Immature natural killer cell (primary cell): ENCODE measurements around the gene DNAJC17. TPM values are rescaled to one million over a fixed set of nuclear protein-coding genes. Genes with fewer than 3 reads are reported as not detected.

Experiments used
- DNase-seq, 3 donors: peaks; one replicate each; pipeline ENCODE4 v3.0.0; 2022; ENCODE audit warnings: mixed read lengths in 1 of 3
- H3K27ac Mint-ChIP-seq, 6 donors: one replicate each; pipeline ENCODE4 v1.8.0; 2020; ENCODE audit warnings: mixed read lengths in 6 of 6, mild to moderate bottlenecking in 5 of 6, inconsistent platforms in 4 of 6, moderate library complexity in 3 of 6
- H3K27me3 Mint-ChIP-seq, 3 donors: one replicate each; pipeline ENCODE4 v1.8.0; 2020 to 2021; ENCODE audit warnings: low read depth in 3 of 3, mild to moderate bottlenecking in 3 of 3, mixed read lengths in 3 of 3, moderate library complexity in 3 of 3, inconsistent platforms in 1 of 3
- H3K36me3 Mint-ChIP-seq, 3 donors: one replicate each; pipeline ENCODE4 v1.8.0; 2020; ENCODE audit warnings: mixed read lengths in 3 of 3, inconsistent platforms in 2 of 3, mild to moderate bottlenecking in 2 of 3
- H3K4me1 Mint-ChIP-seq, 2 donors: one replicate each; pipeline ENCODE4 v1.8.0; 2020; ENCODE audit warnings: inconsistent platforms in 2 of 2, mild to moderate bottlenecking in 2 of 2, mixed read lengths in 2 of 2, moderate library complexity in 1 of 2
- H3K4me3 Mint-ChIP-seq, 5 donors: one replicate each; pipeline ENCODE4 v1.8.0; 2020; ENCODE audit warnings: mild to moderate bottlenecking in 5 of 5, mixed read lengths in 5 of 5, inconsistent platforms in 3 of 5, moderate library complexity in 3 of 5
- H3K9me3 Mint-ChIP-seq, 6 donors: one replicate each; pipeline ENCODE4 v1.8.0; 2020; ENCODE audit warnings: mild to moderate bottlenecking in 6 of 6, mixed read lengths in 6 of 6, inconsistent platforms in 4 of 6, moderate library complexity in 3 of 6
- polyA plus RNA-seq, 3 donors: library from polyadenylated mRNA; unstranded; fragments of 300-500 nt; fragmentation: Illumina TruSeq; gene quantifications; one replicate each; pipeline ENCODE4 v1.2.3, GENCODE V29; 2021

The DNAJC17 gene, protein sequence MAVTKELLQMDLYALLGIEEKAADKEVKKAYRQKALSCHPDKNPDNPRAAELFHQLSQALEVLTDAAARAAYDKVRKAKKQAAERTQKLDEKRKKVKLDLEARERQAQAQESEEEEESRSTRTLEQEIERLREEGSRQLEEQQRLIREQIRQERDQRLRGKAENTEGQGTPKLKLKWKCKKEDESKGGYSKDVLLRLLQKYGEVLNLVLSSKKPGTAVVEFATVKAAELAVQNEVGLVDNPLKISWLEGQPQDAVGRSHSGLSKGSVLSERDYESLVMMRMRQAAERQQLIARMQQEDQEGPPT
- polyA plus RNA-seq = 10 to 100 TPM; 25.6 to 62.8 (median 34.7) TPM

DNA sequence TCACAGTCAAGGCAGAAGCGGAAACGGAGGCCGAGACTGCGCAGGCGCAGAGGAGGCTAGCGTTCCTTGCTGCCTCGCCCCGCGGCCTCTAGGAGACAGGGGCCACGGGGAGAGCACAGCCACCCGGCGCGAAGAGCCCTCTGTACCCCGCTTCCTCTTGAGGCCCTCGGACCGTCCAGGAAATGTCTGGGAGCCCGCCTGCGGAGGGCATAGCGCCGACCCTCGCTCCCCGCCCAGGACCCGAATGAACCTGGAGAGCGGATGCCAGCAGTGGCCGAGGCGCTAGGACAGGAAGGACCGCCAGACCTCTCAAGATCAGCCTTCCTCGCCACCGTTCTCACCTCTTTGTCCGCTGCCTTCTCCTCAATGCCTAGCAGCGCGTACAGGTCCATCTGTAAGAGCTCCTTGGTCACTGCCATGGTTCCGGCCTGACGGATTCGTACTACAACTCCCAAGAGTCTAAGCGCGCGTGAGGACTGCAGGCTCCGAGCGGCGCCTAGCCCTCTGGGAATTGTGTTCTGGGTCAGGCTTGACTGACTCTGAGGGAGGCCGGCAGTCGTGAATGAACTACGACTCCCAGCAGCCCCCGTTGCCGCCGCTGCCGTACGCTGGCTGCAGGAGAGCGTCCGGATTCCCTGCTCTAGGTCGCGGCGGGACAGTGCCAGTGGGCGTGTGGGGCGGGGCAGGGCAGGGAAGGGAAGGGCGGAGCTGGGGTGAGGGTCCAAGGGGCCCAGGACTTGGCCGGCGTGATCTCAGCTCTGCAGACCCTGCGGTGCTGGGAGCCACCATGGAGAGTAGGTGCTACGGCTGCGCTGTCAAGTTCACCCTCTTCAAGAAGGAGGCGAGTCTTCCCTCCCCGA lies at the start of gene DNAJC17, which contains the start of gene ZFYVE19:
Gene DNAJC17, minus strand, starts transcription at position 446 of the 860 bp plus-strand sequence. Its CDS starts 27 bp downstream, at position 419.
Gene ZFYVE19, plus strand, starts transcription at position 62 of the 860 bp plus-strand sequence. Its CDS starts 501 bp downstream, at position 563.
- DNase-seq = peak; percentile 89 to 90 (median 90)
- Mint-ChIP-seq H3K36me3 (peaks cover 5 to 14% (median 8%) of the 10 kb centered on the region in 3 donors), H3K4me3 (peak within 1 kb of the TSS; percentile 98 to 99 (median 99)), H3K27me3 (peaks cover 0 to 7% (median 0%) of the 10 kb centered on the region in 3 donors), H3K27ac (peak within 1 kb of the TSS; percentile 94 to 98 (median 98)), H3K9me3 (no peaks in the 10 kb centered on the region), H3K4me1 (peaks cover 25 to 35% of the 10 kb centered on the region in 2 donors)

DNA sequence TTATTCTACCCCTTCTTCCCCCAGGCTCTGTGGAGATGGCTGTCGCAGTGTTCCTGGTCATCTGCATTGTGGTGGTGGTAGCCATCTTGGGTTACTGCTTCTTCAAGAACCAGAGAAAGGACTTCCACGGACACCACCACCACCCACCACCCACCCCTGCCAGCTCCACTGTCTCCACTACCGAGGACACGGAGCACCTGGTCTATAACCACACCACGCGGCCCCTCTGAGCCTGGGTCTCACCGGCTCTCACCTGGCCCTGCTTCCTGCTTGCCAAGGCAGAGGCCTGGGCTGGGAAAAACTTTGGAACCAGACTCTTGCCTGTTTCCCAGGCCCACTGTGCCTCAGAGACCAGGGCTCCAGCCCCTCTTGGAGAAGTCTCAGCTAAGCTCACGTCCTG lies 49.5 kb upstream of the DNAJC17 start:
- peaks cover 4 to 15% (median 6%) of the 10 kb centered on the region in 3 donors for H3K27me3 Mint-ChIP-seq
- H3K4me3 Mint-ChIP-seq = no peak overlapping the region
- H3K4me1 Mint-ChIP-seq = peaks cover 0 to 2% of the 10 kb centered on the region in 2 donors

DNA sequence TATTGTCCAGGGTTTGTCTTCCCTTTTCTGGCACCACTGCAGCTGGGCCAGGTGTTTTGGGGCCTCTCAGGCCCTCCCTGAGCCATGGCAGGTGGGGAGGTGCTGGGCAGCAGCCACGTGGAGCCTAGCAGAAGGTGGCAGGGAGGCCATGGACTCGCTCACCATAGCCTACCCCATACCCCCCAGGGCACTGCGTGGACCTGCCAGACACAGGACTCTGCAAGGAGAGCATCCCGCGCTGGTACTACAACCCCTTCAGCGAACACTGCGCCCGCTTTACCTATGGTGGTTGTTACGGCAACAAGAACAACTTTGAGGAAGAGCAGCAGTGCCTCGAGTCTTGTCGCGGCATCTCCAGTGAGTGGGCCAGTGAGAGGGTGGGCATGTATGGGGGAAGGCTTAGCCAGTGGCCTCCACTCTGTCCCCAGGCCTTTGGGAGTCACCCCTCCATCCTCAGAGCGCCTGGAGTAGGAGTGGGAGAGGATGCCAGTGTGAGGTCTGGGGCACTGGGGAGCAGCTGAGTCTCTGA lies 48.5 kb upstream of the DNAJC17 start:
- no peaks in the 10 kb centered on the region for H3K9me3 Mint-ChIP-seq
- H3K36me3 Mint-ChIP-seq = no peaks in the 10 kb centered on the region
- H3K4me1 Mint-ChIP-seq = peaks cover 0 to 2% of the 10 kb centered on the region in 2 donors
- no peak overlapping the region for H3K4me3 Mint-ChIP-seq
- no peak for DNase-seq
- no peak overlapping the region for H3K27ac Mint-ChIP-seq
- H3K27me3 Mint-ChIP-seq = peaks cover 4 to 11% (median 6%) of the 10 kb centered on the region in 3 donors

More for the DNA sequence above, 49.5 kb upstream of the DNAJC17 start:
- no peaks in the 10 kb centered on the region for H3K36me3 Mint-ChIP-seq
- DNase-seq = no peak
- H3K27ac Mint-ChIP-seq = no peak overlapping the region
- no peaks in the 10 kb centered on the region for H3K9me3 Mint-ChIP-seq

DNA sequence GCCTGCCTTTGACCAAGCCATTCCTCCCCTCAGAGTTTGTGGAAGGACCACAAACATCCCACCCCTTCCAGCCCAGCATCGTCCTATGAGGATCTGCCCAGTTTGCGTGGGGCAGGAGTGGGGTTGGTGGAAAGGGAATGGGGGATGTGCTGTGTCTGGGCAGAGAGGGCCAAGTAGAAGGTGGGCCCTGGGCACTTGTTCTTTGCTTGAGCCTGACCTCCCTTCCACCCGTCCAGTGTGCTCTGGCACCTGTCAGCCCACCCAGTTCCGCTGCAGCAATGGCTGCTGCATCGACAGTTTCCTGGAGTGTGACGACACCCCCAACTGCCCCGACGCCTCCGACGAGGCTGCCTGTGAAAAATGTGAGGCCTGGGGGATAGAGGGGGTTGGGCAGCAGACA lies 46.9 kb upstream of the DNAJC17 start:
- H3K36me3 Mint-ChIP-seq = no peaks in the 10 kb centered on the region
- no peaks in the 10 kb centered on the region for H3K9me3 Mint-ChIP-seq

DNA sequence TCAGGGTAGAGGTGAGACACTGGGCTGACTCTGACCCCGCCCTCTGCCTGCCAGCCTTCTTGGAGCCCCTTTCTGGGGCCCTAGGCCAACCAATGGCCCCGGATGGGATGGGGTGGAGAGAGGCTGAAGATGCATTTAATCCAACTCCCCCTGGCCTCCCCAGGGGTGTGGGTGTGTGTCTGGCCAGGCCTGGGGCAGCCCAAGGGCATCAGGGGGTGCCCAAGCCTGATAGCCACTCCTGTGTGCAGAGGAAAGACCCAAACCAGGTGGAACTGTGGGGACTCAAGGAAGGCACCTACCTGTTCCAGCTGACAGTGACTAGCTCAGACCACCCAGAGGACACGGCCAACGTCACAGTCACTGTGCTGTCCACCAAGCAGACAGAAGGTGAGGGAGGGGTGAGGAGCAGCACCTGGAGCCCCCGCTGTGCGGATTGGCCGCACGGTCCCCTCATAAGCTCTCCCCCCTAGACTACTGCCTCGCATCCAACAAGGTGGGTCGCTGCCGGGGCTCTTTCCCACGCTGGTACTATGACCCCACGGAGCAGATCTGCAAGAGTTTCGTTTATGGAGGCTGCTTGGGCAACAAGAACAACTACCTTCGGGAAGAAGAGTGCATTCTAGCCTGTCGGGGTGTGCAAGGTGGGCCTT lies 46.1 kb upstream of the DNAJC17 start:
- Mint-ChIP-seq H3K27me3 (peaks cover 0 to 6% (median 2%) of the 10 kb centered on the region in 3 donors), H3K9me3 (no peaks in the 10 kb centered on the region), H3K4me1 (no peaks in the 10 kb centered on the region), H3K36me3 (no peaks in the 10 kb centered on the region), H3K4me3 (no peak overlapping the region), H3K27ac (no peak overlapping the region)
- DNase-seq = no peak

More for the DNA sequence above, 46.9 kb upstream of the DNAJC17 start:
- Mint-ChIP-seq H3K27me3 (peaks cover under 1 to 6% (median 2%) of the 10 kb centered on the region in 3 donors), H3K4me3 (no peak overlapping the region), H3K27ac (no peak overlapping the region), H3K4me1 (peaks cover 0 to 2% of the 10 kb centered on the region in 2 donors)
- no peak for DNase-seq

DNA sequence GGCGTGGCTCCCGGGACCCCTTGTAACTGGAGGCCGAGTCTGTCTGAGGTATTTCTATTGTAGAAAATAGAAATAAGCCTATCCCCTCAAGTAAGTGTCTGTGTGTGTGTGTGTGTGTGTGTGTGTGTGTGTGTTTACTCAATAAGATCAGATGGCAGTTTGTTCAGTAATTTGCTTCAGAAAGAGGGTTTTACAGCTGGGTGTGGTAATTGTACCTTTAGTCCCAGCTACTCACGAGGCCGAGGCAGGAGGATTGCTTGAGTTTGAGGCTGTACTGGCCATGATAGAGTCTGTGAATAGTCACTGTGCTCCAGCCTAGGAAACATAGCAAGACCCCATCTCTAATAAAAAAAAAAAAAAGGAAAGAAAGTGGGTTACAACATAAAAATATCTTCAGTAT lies 45.3 kb upstream of the DNAJC17 start:
- Mint-ChIP-seq H3K4me3 (no peak overlapping the region), H3K9me3 (no peaks in the 10 kb centered on the region), H3K27me3 (peaks cover 0 to 9% (median 2%) of the 10 kb centered on the region in 3 donors), H3K27ac (no peak overlapping the region), H3K4me1 (no peaks in the 10 kb centered on the region), H3K36me3 (no peaks in the 10 kb centered on the region)
- no peak for DNase-seq

DNA sequence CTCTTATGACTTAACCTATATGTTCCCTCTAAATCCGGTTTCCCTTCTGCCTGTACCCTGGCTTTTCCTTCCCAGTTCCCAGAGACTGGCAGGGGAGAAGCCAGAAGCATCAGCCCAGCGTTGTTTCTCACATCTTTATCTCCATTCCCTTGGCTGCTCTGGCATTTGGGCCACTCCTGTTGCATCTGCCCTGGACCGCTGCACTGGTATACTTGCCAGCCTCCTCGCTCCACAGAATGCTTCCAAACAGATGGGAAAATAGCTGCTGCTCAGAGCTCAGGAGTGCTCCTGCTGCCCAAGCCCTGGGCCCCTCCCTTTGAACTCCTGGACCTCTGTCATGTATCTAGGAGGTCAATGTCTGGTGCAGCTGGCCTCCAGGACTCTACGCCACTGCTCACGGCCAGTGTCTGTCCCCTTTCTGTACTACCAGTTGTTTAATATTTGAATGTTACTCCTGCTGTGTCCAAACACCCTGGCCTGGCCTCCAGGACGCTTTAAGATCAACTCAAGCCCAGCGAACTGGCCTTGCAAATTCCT lies 43.4 kb upstream of the DNAJC17 start:
- Mint-ChIP-seq H3K4me3 (no peak overlapping the region), H3K4me1 (peaks cover 0 to 1% of the 10 kb centered on the region in 2 donors), H3K27me3 (peaks cover 0 to 12% (median 2%) of the 10 kb centered on the region in 3 donors), H3K27ac (no peak overlapping the region), H3K36me3 (no peaks in the 10 kb centered on the region), H3K9me3 (no peaks in the 10 kb centered on the region)
- DNase-seq = no peak

DNA sequence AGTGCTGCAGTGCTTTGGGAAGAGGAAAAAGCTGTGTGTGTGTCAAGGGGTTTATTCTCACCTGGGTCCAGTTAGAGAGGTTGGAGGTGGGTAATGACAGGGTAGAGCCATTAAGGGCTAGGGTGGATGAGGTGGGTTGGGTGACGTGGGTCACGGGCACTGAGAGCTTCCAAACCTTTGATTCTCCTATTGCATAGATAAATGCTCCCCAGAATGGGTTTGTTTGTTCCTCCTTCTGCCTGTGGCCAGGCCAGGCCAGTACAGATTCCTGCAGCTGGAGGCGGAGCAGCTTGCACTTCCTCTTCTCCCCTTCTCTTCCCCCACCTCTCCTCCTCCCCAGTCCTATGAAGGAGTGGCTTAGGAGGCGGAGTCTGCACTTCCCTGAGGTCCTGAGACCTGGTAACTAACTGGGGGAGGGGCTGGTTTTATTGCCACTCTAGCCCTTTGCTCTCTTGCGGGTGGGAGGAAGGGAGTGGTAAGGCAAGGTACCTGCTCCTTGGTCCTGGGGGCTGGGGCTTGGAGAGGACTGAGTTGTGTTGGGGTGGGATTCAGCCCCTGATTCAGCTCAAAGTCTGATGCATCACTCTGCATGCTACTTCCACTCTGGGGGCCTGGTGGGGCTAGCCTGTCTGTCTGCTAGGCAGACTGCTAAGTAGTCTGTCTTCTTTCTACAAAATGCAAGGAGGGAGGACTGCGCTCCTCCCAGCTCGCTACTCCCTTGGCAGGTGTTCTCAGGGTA lies 40.1 kb upstream of the DNAJC17 start:
- Mint-ChIP-seq H3K4me1 (peaks cover 12 to 13% of the 10 kb centered on the region in 2 donors), H3K4me3 (no peak overlapping the region), H3K27ac (no peak overlapping the region), H3K9me3 (no peaks in the 10 kb centered on the region), H3K27me3 (peaks cover 2 to 20% (median 10%) of the 10 kb centered on the region in 3 donors), H3K36me3 (no peaks in the 10 kb centered on the region)
- no peak for DNase-seq

DNA sequence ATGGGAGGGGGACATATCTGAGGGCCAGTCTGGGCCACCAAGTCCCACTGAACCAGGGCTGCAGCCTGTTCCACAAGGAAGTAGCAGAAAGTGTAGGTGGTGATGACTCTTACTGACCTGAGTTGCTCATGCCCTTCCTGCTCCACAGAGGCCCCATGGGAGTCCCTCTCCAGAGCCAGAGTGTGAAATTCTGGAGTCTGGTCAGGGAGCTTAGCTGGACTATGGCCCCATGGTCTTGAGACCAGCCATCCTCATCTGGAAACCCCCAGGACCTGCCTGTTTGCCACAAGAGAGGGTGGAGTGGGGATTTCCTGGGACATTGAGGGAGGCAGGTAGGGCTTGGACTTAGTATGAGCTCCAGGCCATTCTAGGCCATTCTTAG lies 39.6 kb upstream of the DNAJC17 start:
- no peak overlapping the region for H3K4me3 Mint-ChIP-seq
- H3K4me1 Mint-ChIP-seq = peaks cover 12 to 13% of the 10 kb centered on the region in 2 donors
- H3K9me3 Mint-ChIP-seq = no peaks in the 10 kb centered on the region
- no peak for DNase-seq
- H3K36me3 Mint-ChIP-seq = no peaks in the 10 kb centered on the region
- H3K27me3 Mint-ChIP-seq = peaks cover 5 to 18% (median 10%) of the 10 kb centered on the region in 3 donors
- no peak overlapping the region for H3K27ac Mint-ChIP-seq

DNA sequence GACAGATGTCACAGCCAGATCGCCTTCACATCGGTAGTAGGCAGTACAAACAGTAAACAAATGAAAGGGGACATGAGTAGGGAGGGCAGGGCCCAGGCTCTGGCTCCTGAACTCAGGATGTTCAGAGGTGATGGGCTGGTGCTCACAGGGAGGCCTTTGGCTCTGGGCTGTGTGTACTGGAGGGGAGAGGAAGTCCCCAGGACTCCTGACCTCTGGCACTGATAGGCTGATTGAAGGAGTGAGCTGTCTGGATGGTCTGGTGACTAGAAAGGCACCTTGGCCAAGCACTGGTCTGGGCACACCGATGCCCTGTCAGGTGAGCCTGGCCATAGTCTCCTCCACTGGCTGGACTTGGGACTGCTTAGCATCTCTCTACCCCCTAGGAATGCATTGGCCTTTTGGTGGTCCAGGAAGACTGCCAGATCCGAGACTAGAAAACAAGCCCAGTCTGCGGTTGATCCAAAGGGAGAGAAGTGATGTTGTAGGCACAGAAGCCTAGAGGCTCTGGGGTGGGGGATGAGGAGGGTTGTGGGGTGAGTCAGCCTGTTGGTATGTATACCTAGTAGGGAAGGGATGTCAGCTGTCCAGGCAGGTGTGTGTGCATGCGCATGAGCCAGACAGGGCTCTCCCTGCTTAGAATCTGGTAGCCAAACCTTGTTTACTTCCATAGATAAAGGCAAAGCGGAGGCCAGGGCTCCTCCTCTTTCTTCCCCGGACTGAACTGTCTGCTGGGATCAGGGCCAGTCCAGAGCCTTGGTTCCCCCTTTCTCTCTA lies 38.4 kb upstream of the DNAJC17 start:
- no peaks in the 10 kb centered on the region for H3K9me3 Mint-ChIP-seq
- no peaks in the 10 kb centered on the region for H3K36me3 Mint-ChIP-seq
- peaks cover 5 to 18% (median 8%) of the 10 kb centered on the region in 3 donors for H3K27me3 Mint-ChIP-seq
- DNase-seq = no peak
- peaks cover 12 to 13% of the 10 kb centered on the region in 2 donors for H3K4me1 Mint-ChIP-seq
- H3K27ac Mint-ChIP-seq = no peak overlapping the region
- H3K4me3 Mint-ChIP-seq = peak overlapping the region; percentile 35 to 52 (median 44)

DNA sequence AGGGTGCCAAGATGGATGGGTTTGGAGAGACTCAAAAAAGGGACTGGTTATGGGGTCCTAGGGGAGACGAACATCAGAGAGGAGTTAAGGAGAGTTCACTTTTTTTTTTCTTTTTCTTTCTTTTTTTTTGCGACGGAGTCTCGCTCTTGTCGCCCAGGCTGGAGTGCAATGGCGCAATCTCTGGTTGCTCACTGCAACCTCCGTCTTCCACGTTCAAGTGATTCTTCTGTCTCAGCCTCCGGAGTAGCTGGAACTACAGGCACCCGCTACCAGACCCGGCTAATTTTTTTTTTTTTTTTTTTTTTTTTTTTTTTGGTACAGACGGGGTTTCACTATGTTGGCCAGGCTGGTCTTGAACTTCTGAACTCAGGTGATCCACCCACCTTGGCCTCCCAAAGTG lies 37.8 kb upstream of the DNAJC17 start:
- no peaks in the 10 kb centered on the region for H3K9me3 Mint-ChIP-seq
- no peak overlapping the region for H3K27ac Mint-ChIP-seq
- H3K36me3 Mint-ChIP-seq = no peaks in the 10 kb centered on the region

DNA sequence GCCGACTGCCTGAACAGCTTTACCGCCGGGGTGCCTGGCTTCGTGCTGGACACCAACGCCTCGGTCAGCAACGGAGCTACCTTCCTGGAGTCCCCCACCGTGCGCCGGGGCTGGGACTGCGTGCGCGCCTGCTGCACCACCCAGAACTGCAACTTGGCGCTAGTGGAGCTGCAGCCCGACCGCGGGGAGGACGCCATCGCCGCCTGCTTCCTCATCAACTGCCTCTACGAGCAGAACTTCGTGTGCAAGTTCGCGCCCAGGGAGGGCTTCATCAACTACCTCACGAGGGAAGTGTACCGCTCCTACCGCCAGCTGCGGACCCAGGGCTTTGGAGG lies 37.4 kb upstream of the DNAJC17 start:
- Mint-ChIP-seq H3K27ac (no peak overlapping the region), H3K27me3 (peaks cover 7 to 18% (median 8%) of the 10 kb centered on the region in 3 donors), H3K9me3 (no peaks in the 10 kb centered on the region), H3K4me1 (peaks cover 12 to 13% of the 10 kb centered on the region in 2 donors), H3K36me3 (no peaks in the 10 kb centered on the region), H3K4me3 (peak overlapping the region; percentile 74 to 85 (median 79))
- peak in 2 of 3 donors; percentile 11 to 14 for DNase-seq

More for the DNA sequence above, 37.8 kb upstream of the DNAJC17 start:
- Mint-ChIP-seq H3K27me3 (peaks cover 7 to 18% (median 8%) of the 10 kb centered on the region in 3 donors), H3K4me1 (peaks cover 12 to 13% of the 10 kb centered on the region in 2 donors), H3K4me3 (peak overlapping the region; percentile 74 to 85 (median 79))
- DNase-seq = no peak
